GM19099 (cell line): ENCODE measurements around the gene BCKDHB.

Experiments used
- POLR2A ChIP-seq: IDR thresholded peaks from 3 replicates; pipeline ENCODE4 v1.6.1; 2011; ENCODE audit warnings: low read depth; ENCODE audit not compliant: insufficient read length; ENCODE audit errors: extremely low read depth

BCKDHB gene

GRCh38 chr6:80144753-80145315 lies 38.4 kb downstream of the BCKDHB start:
- no peak for TF ChIP-seq POLR2A

DNA sequence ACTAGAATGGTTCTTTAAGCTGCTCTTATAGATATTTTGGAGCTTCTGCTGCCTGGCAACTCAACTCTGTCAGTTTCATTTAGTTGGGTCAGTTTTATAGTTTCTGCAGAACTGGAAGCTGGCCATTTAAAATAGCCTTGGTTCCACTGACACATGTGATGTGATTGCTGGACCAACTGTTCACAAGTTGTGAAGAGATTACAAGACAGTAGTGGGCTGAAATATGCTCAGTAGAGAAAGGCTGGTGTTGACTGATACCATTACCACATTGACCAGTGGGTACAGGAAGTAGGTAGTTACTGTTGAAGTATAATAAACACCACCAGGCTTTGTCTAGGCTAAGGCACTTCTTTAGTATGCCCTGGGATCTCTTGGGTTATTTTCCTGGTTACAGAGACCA lies 39.0 kb downstream of the BCKDHB start:
- TF ChIP-seq POLR2A, result no peak

- no peak for TF ChIP-seq POLR2A
These were observed 39.5 kb downstream of the BCKDHB start for GRCh38 chr6:80145921-80146320.

GRCh38 chr6:80148220-80148619 lies 41.7 kb downstream of the BCKDHB start:
- TF ChIP-seq POLR2A, result no peak

DNA sequence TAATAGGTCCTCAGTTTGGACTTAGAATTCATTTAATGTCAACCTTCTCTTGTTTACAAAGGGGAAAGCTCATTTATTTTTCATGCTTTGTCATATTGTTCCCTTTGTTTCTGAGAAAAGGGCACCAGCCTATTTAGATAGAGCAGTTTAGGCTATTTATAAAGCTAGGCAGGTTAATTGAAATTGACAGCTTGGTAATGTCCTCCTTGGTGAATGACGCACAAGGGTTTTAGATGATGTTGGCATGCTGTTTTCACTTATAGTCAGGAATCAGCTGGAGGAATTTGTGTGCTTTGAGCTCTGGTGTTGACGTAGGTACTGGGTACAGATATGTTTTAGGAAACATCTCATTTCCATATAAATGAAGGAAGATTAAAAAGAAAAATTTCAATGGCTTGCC lies 45.2 kb downstream of the BCKDHB start:
- no peak for TF ChIP-seq POLR2A

GRCh38 chr6:80154160-80154559 lies 47.7 kb downstream of the BCKDHB start:
- no peak for TF ChIP-seq POLR2A

GRCh38 chr6:80156221-80156620 lies 49.8 kb downstream of the BCKDHB start:
- no peak for TF ChIP-seq POLR2A

GRCh38 chr6:80158478-80158989 lies 52.1 kb downstream of the BCKDHB start:
- no peak for TF ChIP-seq POLR2A

DNA sequence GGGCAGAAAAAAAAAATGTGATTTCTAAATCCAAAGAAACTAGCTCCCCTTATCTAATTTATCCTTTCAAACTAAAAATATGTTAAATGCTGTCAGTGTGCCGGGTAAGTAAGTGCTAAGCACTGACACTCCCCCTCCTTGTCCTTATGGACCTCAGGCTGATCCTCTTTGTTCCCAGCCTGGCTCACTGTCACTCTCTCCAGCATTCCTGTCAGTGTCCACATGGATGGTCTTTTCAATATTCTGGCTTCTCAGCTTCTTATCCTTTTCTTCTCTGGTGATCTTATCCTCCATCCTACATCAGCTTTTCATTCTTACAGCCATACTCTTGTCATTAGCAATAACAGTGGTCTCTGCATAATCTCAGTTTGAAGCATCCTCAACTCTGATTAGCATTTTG lies 55.0 kb downstream of the BCKDHB start:
- TF ChIP-seq POLR2A, result no peak

GRCh38 chr6:80163754-80164187 lies 57.3 kb downstream of the BCKDHB start:
- TF ChIP-seq POLR2A, result no peak

GRCh38 chr6:80165143-80165542 lies 58.7 kb downstream of the BCKDHB start:
- no peak for TF ChIP-seq POLR2A

DNA sequence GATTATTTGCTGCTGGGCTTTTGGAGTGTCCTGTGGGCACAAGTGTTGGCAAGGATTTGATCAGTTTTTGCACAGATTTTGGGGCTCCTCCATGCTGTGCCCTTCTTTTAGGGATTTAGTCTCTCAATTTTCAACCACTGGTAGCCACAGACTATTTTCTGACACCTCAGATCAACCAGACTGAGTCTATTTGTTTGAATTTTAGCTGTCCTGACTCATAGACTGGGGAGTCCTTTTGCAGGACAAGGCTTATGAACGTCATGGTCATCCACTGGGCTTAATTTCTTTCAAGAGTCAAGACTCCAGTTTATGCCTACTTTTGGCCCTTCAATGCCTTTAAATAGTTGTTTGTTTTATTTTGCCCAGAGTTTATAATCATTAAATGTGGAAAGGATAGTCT lies 59.3 kb downstream of the BCKDHB start:
- no peak for TF ChIP-seq POLR2A

- no peak for TF ChIP-seq POLR2A
These were observed 64.0 kb downstream of the BCKDHB start for GRCh38 chr6:80170433-80170832.

DNA sequence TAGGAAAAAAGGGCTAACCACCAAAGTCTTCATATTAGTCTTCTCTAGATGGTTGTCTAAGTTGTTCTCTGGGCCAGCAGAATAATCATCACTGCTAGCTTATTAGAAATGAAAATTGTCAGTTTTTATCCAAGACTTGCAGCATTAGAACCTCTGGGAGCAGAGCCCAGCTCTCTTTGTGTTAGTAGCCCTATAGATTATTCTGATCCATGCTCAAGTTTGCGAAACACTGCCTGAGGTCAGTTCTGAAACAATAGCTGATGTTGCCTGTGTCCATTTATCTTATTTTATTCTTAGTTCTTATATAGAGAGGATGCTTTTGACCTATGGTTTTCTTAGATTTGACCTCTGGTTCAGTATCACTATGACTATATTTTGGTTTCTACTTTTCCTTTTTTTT lies 66.9 kb downstream of the BCKDHB start:
- no peak for TF ChIP-seq POLR2A

- TF ChIP-seq POLR2A, result no peak
These were observed 68.6 kb downstream of the BCKDHB start for GRCh38 chr6:80174900-80175572.

DNA sequence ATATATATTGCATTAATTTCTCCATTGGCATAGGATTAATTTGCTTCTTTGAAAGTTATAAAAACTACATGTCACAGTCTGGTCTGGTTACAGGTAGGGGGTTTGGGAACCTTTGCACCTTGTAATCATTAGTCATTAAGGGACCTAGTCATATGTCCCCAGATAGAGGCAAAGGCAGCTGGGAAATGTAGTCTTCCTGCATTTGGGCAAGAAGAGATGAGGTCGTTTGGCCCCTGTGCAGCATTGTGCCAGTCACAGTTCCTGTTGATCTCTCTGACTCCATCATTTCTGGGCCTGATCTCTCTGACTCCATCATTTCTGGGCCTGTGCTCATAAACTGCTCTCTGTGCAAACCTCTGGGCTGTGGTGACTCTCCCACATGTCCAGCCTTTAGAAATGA lies 73.2 kb downstream of the BCKDHB start:
- no peak for TF ChIP-seq POLR2A

DNA sequence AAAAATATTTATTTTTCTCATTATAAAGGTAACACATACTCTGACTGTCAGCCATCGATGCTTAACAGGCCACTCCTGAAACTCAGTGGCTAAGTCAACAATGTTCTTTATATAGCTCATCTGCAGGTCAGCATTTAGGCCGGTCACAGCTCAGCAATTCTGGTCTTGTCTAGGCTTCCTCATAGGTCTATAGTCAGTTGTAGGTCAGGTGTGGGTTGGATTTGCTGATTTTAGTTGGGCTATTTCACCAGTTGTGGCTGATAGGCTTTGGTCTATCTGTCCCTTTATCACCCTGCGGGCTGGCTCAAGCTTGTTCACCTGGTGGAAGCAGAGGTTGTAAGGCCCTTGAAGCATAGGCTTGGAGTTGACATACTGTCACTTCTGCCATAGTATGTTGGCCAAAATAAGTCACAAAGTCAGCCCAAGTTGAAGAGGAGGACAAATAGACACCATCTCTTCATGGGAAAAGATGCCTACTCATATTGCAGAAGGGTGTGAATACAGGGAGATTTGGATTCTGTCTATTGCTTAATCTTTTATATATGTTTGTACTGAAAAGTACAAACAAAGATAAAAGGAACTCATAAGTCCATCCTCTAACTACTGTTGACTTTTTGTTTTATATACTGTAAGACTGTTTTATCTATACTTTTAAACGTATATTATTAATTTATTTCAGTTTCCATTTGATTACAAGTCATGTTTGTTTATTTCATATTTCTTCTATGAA lies 75.0 kb downstream of the BCKDHB start:
- TF ChIP-seq POLR2A, result no peak

- no peak for TF ChIP-seq POLR2A
These were observed 75.8 kb downstream of the BCKDHB start for GRCh38 chr6:80182308-80182707.
